ENCODE data around the gene SCGB1C1. TPM values are rescaled to one million over a fixed set of nuclear protein-coding genes. Genes with fewer than 3 reads are reported as not detected.

The SCGB1C1 gene
- total and polyA plus RNA-seq, 10 of the 15 experiments (the other 5 are each of a cell fraction or from before 2014, with no cell fraction given): not detected

DNA sequence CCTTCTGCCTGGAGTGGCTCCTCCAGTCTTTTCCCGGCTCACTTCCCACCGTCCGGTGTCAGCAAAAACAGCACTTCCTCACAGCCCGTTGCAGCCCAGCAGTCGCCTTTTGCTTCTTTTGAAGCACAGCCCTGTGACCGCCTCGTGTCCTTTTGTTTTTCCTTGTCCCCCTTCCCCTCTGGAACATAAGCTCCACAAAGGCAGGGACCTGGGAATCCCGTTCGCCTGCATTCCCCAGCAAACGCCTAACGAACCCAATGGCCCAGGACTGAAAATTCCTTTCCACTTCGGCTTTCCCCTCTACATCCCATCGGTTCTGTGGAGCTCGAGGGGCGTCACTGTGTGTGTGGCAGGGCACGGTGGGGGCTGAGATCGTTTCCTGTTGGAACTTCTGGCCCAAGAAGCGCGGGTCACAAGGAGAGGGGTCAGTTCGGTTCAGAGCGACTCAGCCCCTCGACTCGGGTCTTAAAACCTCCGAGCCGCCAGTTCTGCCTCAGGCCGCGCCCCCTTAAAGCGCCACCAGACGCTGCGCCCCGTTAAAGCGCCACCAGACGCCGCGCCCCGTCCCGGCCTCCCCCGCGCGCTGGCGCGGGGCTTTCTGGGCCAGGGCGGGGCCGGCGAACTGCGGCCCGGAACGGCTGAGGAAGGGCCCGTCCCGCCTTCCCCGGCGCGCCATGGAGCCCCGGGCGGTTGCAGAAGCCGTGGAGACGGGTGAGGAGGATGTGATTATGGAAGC, 15.5 kb downstream of the SCGB1C1 start (continued):
- TF ChIP-seq, protein P1, sequence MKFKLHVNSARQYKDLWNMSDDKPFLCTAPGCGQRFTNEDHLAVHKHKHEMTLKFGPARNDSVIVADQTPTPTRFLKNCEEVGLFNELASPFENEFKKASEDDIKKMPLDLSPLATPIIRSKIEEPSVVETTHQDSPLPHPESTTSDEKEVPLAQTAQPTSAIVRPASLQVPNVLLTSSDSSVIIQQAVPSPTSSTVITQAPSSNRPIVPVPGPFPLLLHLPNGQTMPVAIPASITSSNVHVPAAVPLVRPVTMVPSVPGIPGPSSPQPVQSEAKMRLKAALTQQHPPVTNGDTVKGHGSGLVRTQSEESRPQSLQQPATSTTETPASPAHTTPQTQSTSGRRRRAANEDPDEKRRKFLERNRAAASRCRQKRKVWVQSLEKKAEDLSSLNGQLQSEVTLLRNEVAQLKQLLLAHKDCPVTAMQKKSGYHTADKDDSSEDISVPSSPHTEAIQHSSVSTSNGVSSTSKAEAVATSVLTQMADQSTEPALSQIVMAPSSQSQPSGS (IDR thresholded peaks at IDR 0.05; ENCODE audit: low read length): no peak
- TF ChIP-seq TAF1 (IDR thresholded peaks at IDR 0.05; ENCODE audit: borderline replicate concordance, low read depth, low read length): peak; percentile 57; the same call in 1 of the 2 replicates
- TF ChIP-seq, protein P2, sequence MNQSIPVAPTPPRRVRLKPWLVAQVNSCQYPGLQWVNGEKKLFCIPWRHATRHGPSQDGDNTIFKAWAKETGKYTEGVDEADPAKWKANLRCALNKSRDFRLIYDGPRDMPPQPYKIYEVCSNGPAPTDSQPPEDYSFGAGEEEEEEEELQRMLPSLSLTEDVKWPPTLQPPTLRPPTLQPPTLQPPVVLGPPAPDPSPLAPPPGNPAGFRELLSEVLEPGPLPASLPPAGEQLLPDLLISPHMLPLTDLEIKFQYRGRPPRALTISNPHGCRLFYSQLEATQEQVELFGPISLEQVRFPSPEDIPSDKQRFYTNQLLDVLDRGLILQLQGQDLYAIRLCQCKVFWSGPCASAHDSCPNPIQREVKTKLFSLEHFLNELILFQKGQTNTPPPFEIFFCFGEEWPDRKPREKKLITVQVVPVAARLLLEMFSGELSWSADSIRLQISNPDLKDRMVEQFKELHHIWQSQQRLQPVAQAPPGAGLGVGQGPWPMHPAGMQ (IDR thresholded peaks at IDR 0.05; ENCODE audit: borderline replicate concordance): no peak
- TF ChIP-seq FOXK2 (IDR thresholded peaks at IDR 0.05): no peak
- peak; percentile 73 for TF ChIP-seq POLR2AphosphoS5 (IDR thresholded peaks at IDR 0.05; ENCODE audit: low read length)
- TF ChIP-seq, protein P3, sequence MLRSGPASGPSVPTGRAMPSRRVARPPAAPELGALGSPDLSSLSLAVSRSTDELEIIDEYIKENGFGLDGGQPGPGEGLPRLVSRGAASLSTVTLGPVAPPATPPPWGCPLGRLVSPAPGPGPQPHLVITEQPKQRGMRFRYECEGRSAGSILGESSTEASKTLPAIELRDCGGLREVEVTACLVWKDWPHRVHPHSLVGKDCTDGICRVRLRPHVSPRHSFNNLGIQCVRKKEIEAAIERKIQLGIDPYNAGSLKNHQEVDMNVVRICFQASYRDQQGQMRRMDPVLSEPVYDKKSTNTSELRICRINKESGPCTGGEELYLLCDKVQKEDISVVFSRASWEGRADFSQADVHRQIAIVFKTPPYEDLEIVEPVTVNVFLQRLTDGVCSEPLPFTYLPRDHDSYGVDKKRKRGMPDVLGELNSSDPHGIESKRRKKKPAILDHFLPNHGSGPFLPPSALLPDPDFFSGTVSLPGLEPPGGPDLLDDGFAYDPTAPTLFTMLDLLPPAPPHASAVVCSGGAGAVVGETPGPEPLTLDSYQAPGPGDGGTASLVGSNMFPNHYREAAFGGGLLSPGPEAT (IDR thresholded peaks at IDR 0.05; ENCODE audit: low read depth): no peak
- TF ChIP-seq BACH1 (IDR thresholded peaks at IDR 0.05; ENCODE audit: borderline replicate concordance): no peak
- TF ChIP-seq WRNIP1 (IDR thresholded peaks at IDR 0.05; ENCODE audit: borderline replicate concordance, low read depth, low read length): no peak
- TF ChIP-seq, protein P4, sequence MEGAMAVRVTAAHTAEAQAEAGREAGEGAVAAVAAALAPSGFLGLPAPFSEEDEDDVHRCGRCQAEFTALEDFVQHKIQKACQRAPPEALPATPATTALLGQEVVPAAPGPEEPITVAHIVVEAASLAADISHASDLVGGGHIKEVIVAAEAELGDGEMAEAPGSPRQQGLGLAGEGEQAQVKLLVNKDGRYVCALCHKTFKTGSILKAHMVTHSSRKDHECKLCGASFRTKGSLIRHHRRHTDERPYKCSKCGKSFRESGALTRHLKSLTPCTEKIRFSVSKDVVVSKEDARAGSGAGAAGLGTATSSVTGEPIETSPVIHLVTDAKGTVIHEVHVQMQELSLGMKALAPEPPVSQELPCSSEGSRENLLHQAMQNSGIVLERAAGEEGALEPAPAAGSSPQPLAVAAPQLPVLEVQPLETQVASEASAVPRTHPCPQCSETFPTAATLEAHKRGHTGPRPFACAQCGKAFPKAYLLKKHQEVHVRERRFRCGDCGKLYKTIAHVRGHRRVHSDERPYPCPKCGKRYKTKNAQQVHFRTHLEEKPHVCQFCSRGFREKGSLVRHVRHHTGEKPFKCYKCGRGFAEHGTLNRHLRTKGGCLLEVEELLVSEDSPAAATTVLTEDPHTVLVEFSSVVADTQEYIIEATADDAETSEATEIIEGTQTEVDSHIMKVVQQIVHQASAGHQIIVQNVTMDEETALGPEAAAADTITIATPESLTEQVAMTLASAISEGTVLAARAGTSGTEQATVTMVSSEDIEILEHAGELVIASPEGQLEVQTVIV (IDR thresholded peaks at IDR 0.05; ENCODE audit: borderline replicate concordance, partially characterized antibody): peak; percentile 19
- no peak; the same call in 1 of the 2 replicates for TF ChIP-seq GATAD2B (conservative IDR thresholded peaks at IDR 0.05; ENCODE audit: low read depth)
- TF ChIP-seq, protein P5, sequence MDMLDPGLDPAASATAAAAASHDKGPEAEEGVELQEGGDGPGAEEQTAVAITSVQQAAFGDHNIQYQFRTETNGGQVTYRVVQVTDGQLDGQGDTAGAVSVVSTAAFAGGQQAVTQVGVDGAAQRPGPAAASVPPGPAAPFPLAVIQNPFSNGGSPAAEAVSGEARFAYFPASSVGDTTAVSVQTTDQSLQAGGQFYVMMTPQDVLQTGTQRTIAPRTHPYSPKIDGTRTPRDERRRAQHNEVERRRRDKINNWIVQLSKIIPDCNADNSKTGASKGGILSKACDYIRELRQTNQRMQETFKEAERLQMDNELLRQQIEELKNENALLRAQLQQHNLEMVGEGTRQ (IDR thresholded peaks at IDR 0.05; ENCODE audit: borderline replicate concordance, low read depth, low read length): no peak
- TF ChIP-seq YY1 (IDR thresholded peaks at IDR 0.05; ENCODE audit: low read depth, low read length): peak; percentile 78
- TF ChIP-seq GABPA (IDR thresholded peaks at IDR 0.05; ENCODE audit: low read depth): no peak
- TF ChIP-seq ESRRA (IDR thresholded peaks at IDR 0.05; ENCODE audit: low read length): no peak
- TF ChIP-seq TARDBP (IDR thresholded peaks at IDR 0.05; ENCODE audit: borderline replicate concordance): 0 out of 2 replicates have a peak, but pooled peaks have one; percentile 33
- TF ChIP-seq FOS (IDR thresholded peaks at IDR 0.05; ENCODE audit: borderline replicate concordance, extremely low read depth, insufficient read length): no peak
- TF ChIP-seq, protein P6, sequence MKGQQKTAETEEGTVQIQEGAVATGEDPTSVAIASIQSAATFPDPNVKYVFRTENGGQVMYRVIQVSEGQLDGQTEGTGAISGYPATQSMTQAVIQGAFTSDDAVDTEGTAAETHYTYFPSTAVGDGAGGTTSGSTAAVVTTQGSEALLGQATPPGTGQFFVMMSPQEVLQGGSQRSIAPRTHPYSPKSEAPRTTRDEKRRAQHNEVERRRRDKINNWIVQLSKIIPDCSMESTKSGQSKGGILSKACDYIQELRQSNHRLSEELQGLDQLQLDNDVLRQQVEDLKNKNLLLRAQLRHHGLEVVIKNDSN (IDR thresholded peaks at IDR 0.05; ENCODE audit: borderline replicate concordance, extremely low read length, insufficient read depth, low read depth, low read length): no peak
- TF ChIP-seq CHD1 (IDR thresholded peaks at IDR 0.05; ENCODE audit: low read depth, low read length): no peak
- TF ChIP-seq SRF (IDR thresholded peaks at IDR 0.05; ENCODE audit: low read depth in 2 of 2, low read length in 2 of 2): 0 out of 4 replicates have a peak, but pooled peaks of 1 of the 2 experiments have one; percentile 47
- no peak for TF ChIP-seq ZNF207 (IDR thresholded peaks at IDR 0.05; ENCODE audit: borderline replicate concordance)
- TF ChIP-seq HDAC2 (IDR thresholded peaks at IDR 0.05): no peak
- TF ChIP-seq CHD4 (IDR thresholded peaks at IDR 0.05): no peak
